Left ventricle myocardium superior (tissue), 1 donor: Measurements from ENCODE around the gene OR5D16. TPM values are rescaled to one million over a fixed set of nuclear protein-coding genes. Genes with fewer than 3 reads are reported as not detected.

ENCODE experiments used
- total RNA-seq: library from RNA; stranded (reverse); fragmentation: NEBNext Ultra II Directional; extraction: Animal tissue kit (Norgen Biotek cat#: 25700); gene quantifications from one replicate; pipeline ENCODE4 v1.2.1, GENCODE V29; 2021
- donor health status: DM: no; HTN: yes; CAD: no; lungs with severe emphysema.

OR5D16 gene
- total RNA-seq, 1 donor from 2014 or later: not detected

Other genes starting within 250 kb of the OR5D16 start
- not detected for gene OR4C11, start 231.1 kb upstream of the OR5D16 start, total RNA-seq
- not detected for gene OR4P4, start 203.6 kb upstream of the OR5D16 start, total RNA-seq
- gene OR4S2, start 190.4 kb upstream of the OR5D16 start, total RNA-seq: not detected
- not detected for gene OR4C6, start 176.6 kb upstream of the OR5D16 start, total RNA-seq
- not detected for gene OR5D13, start 65.3 kb upstream of the OR5D16 start, total RNA-seq
- gene OR5D14, start 43.2 kb upstream of the OR5D16 start, total RNA-seq: not detected
- gene OR5L1, start 27.4 kb upstream of the OR5D16 start, total RNA-seq: not detected
- not detected for gene OR5D18, start 19.1 kb upstream of the OR5D16 start, total RNA-seq
- gene OR5L2, start 11.5 kb upstream of the OR5D16 start, total RNA-seq: not detected
- not detected for gene TRIM51, start 44.5 kb downstream of the OR5D16 start, total RNA-seq
- not detected for gene OR5W2, start 75.8 kb downstream of the OR5D16 start, total RNA-seq
- not detected for gene OR5I1, start 97.6 kb downstream of the OR5D16 start, total RNA-seq
- not detected for gene OR10AG1, start 131.2 kb downstream of the OR5D16 start, total RNA-seq
- gene OR5F1, start 155.9 kb downstream of the OR5D16 start, total RNA-seq: not detected
- not detected for gene OR5AS1, start 188.9 kb downstream of the OR5D16 start, total RNA-seq